Fibroblast of lung (primary cell): Measurements from ENCODE around the gene ELMO2. TPM values are rescaled to one million over a fixed set of nuclear protein-coding genes. Genes with fewer than 3 reads are reported as not detected.

ENCODE experiments used
- DNase-seq, 2 donors: peaks; one replicate each; pipeline versions ENCODE4 v3.0.0 to v3.0.0-alpha.2; 2010; ENCODE audit warnings: low read depth in 2 of 2
- H2AFZ ChIP-seq: 2 replicates; pipeline ENCODE4 v1.5.1; 2012; ENCODE audit warnings: low read length, control low read depth, inconsistent platforms
- H3K27ac ChIP-seq: 2 replicates; pipeline ENCODE4 v1.5.1; 2011; ENCODE audit warnings: low read length, control low read depth; ENCODE audit not compliant: insufficient read depth
- H3K27me3 ChIP-seq: 2 replicates; pipeline ENCODE4 v1.5.1; 2011; ENCODE audit warnings: mild to moderate bottlenecking, low read length; ENCODE audit not compliant: control insufficient read depth, insufficient read depth
- H3K36me3 ChIP-seq: 2 replicates; pipeline ENCODE4 v1.5.1; 2011; ENCODE audit warnings: low read length; ENCODE audit not compliant: control insufficient read depth, insufficient read depth
- H3K4me1 ChIP-seq: 2 replicates; pipeline ENCODE4 v1.5.1; 2011; ENCODE audit warnings: low read length; ENCODE audit not compliant: control insufficient read depth, insufficient read depth; ENCODE audit errors: extremely low read depth
- H3K4me2 ChIP-seq: 2 replicates; pipeline ENCODE4 v1.5.1; 2011; ENCODE audit warnings: low read length, control low read depth; ENCODE audit not compliant: insufficient read depth; ENCODE audit errors: extremely low read depth
- H3K4me3 ChIP-seq, 4 experiments: fragments of 200-600 bp in 1 of 4; sonication (generic) in 1 of 4; replicated peaks in 1 of 4; 2 replicates each; pipeline ENCODE4 v1.5.1; 2011 to 2016; ENCODE audit warnings: low read length in 4 of 4, low read depth in 3 of 4, mild to moderate bottlenecking in 3 of 4, control low read depth in 2 of 4, inconsistent platforms in 1 of 4, mixed read lengths in 1 of 4; ENCODE audit not compliant: insufficient read depth in 1 of 4; ENCODE audit errors: control extremely low read depth in 1 of 4
- H3K79me2 ChIP-seq: 2 replicates; pipeline ENCODE4 v1.5.1; 2012; ENCODE audit warnings: mild to moderate bottlenecking, low read length, inconsistent platforms; ENCODE audit not compliant: control insufficient read depth, insufficient read depth
- H3K9ac ChIP-seq: 2 replicates; pipeline ENCODE4 v1.5.1; 2011; ENCODE audit warnings: mild to moderate bottlenecking, low read length, control low read depth; ENCODE audit not compliant: insufficient read depth
- H3K9me3 ChIP-seq: 2 replicates; pipeline ENCODE4 v1.5.1; 2012; ENCODE audit warnings: low read depth, low read length; ENCODE audit not compliant: control insufficient read depth, insufficient read depth
- H4K20me1 ChIP-seq: 2 replicates; pipeline ENCODE4 v1.5.1; 2011; ENCODE audit warnings: low read length; ENCODE audit not compliant: control insufficient read depth, insufficient read depth; ENCODE audit errors: extremely low read depth
- EZH2 ChIP-seq: IDR thresholded peaks from 2 replicates; pipeline ENCODE4 v1.5.1; 2012; ENCODE audit warnings: low read length, control low read depth, mild to moderate bottlenecking; ENCODE audit errors: missing control alignments
- polyA plus RNA-seq, 2 donors: library from polyadenylated mRNA; depleted of rRNA in 1 of 2; stranded (reverse) in 1 of 2; unstranded in 1 of 2; fragments of >200 nt; gene quantifications; 2 replicates each; pipeline ENCODE4 v1.2.1, GENCODE V29; 2011 to 2012; ENCODE audit warnings: missing spikeins in 1 of 2
- total RNA-seq: library from RNA; depleted of rRNA; stranded (reverse); fragments of >200 nt; gene quantifications from 2 replicates; pipeline ENCODE4 v1.2.1, GENCODE V29; 2014
- TF ChIP-seq, protein P1 (sequence below), 2 donors: IDR thresholded peaks in 1 of 2; conservative IDR thresholded peaks in 1 of 2; 1 replicate in 1 of 2; 2 replicates in 1 of 2; pipeline ENCODE4 v1.5.1; 2011 to 2012; ENCODE audit warnings: low read length in 2 of 2, control low read depth in 1 of 2, inconsistent platforms in 1 of 2, low read depth in 1 of 2, mild to moderate bottlenecking in 1 of 2

The ELMO2 gene
- total and polyA plus RNA-seq, 2 donors (not counting 1 experiment from before 2014, with no cell fraction given): 33.7 to 43.8 TPM

DNA sequence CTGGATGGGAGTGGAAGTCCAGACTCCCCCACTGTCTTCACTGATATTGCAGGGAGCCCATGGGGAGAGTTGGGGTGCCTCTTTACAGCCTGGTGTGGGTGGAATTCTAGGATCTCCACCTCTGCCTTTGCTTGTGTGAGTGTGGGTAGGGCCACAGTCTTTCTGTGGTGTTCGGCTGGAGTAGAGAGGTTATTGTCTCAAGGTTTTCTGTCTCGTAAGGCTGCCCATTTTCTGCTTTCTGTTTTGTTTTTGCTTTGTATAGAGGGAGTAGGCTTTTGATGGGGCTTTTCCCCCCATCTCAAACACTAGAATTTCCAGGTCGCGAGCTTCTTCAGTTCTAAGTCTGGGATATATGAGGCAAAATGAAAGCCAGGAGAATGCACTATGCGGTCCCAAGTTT, 40.4 kb upstream of the ELMO2 start:
- no peak overlapping the region for H2AFZ ChIP-seq
- H3K4me2 ChIP-seq: no peak overlapping the region
- H3K9ac ChIP-seq: no peak overlapping the region
- no peak overlapping the region for H3K27ac ChIP-seq
- TF ChIP-seq EZH2: no peak
- TF ChIP-seq, protein P1, sequence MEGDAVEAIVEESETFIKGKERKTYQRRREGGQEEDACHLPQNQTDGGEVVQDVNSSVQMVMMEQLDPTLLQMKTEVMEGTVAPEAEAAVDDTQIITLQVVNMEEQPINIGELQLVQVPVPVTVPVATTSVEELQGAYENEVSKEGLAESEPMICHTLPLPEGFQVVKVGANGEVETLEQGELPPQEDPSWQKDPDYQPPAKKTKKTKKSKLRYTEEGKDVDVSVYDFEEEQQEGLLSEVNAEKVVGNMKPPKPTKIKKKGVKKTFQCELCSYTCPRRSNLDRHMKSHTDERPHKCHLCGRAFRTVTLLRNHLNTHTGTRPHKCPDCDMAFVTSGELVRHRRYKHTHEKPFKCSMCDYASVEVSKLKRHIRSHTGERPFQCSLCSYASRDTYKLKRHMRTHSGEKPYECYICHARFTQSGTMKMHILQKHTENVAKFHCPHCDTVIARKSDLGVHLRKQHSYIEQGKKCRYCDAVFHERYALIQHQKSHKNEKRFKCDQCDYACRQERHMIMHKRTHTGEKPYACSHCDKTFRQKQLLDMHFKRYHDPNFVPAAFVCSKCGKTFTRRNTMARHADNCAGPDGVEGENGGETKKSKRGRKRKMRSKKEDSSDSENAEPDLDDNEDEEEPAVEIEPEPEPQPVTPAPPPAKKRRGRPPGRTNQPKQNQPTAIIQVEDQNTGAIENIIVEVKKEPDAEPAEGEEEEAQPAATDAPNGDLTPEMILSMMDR (conservative IDR thresholded peaks at IDR 0.05 in 1 of 2, IDR thresholded peaks at IDR 0.05 in 1 of 2; ENCODE audit: low read depth in 1 of 2, low read length in 2 of 2): no peak
- H4K20me1 ChIP-seq: no peaks in the 10 kb centered on the region
- no peaks in the 10 kb centered on the region for H3K4me1 ChIP-seq
- no peaks in the 10 kb centered on the region for H3K79me2 ChIP-seq
- no peak overlapping the region for H3K4me3 ChIP-seq
- H3K27me3 ChIP-seq: peaks cover 4% of the 10 kb centered on the region
- DNase-seq: no peak
- H3K9me3 ChIP-seq: no peaks in the 10 kb centered on the region
- no peaks in the 10 kb centered on the region for H3K36me3 ChIP-seq

DNA sequence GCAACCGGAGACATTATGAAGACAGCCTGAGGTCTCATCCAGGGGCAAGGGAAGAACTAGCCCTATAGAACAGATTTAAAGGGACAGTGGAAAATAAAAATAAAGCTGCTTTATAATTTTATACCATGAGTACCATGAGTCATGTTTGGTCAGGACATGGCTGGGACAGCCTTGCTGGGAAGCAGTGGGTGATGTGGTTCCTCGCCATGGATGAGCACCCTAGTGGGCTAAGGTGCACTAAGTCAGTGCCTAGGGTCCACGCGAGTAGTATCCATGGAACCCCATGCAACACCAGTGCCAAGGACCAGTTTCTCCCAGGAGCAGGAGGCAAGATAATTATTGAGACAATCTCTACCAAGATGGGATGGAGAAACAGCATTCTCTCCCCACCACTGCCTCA, 33.4 kb upstream of the ELMO2 start:
- DNase-seq: no peak
- Histone ChIP-seq H3K4me2 (no peak overlapping the region), H2AFZ (no peak overlapping the region), H3K4me3 (no peak overlapping the region), H4K20me1 (no peaks in the 10 kb centered on the region), H3K9me3 (no peaks in the 10 kb centered on the region), H3K79me2 (no peaks in the 10 kb centered on the region), H3K4me1 (no peaks in the 10 kb centered on the region), H3K9ac (no peak overlapping the region), H3K36me3 (no peaks in the 10 kb centered on the region), H3K27me3 (peaks cover 3% of the 10 kb centered on the region), H3K27ac (no peak overlapping the region)
- TF ChIP-seq, protein P1 (conservative IDR thresholded peaks at IDR 0.05 in 1 of 2, IDR thresholded peaks at IDR 0.05 in 1 of 2; ENCODE audit: low read depth in 1 of 2, low read length in 2 of 2): no peak
- no peak for TF ChIP-seq EZH2

DNA sequence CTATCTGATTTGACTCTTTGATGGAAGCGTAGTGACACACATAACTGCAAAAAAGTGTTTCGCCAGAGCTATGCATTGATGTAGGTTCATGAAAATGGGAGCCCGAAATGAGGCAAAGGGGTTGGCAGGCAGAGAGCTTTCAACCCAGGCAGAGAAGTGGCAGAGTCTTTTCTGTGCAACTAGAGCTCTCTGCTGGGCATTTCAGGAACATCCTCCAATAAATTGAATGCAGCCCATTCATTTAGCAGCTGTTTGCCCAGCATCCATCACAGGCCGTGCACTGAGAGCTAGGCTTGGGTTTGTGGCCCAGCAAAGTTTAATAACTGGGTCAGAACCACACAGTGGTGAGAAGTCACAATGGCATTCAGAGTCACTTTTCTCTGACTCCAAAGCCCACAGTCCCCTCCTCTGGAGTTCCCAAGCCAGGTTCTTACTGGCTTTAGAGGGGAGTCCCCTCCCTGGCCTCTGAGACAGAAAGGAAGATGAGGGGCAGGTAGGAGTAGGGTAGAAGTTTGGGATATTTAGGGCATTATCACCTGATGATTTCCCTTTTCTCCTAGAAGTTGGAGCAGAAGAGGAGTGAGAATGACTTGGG, 31.8 kb upstream of the ELMO2 start:
- H3K9ac ChIP-seq: no peak overlapping the region
- DNase-seq: peak; percentile 21 to 67

More for the DNA sequence above, 31.8 kb upstream of the ELMO2 start:
- H3K36me3 ChIP-seq: no peaks in the 10 kb centered on the region
- H3K79me2 ChIP-seq: no peaks in the 10 kb centered on the region
- no peak overlapping the region for H2AFZ ChIP-seq
- H4K20me1 ChIP-seq: no peaks in the 10 kb centered on the region
- H3K4me1 ChIP-seq: no peaks in the 10 kb centered on the region
- no peak overlapping the region for H3K27ac ChIP-seq
- peaks cover 3% of the 10 kb centered on the region for H3K27me3 ChIP-seq
- TF ChIP-seq, protein P1 (conservative IDR thresholded peaks at IDR 0.05 in 1 of 2, IDR thresholded peaks at IDR 0.05 in 1 of 2; ENCODE audit: low read depth in 1 of 2, low read length in 2 of 2): peak; percentile 57 to 58
- no peak for TF ChIP-seq EZH2
- H3K9me3 ChIP-seq: no peaks in the 10 kb centered on the region
- no peak overlapping the region for H3K4me2 ChIP-seq
- H3K4me3 ChIP-seq: no peak overlapping the region
